Mesangial cell (primary cell): ENCODE measurements around the gene ADPRS. TPM values are rescaled to one million over a fixed set of nuclear protein-coding genes. Genes with fewer than 3 reads are reported as not detected.

Experiments
- total RNA-seq: library from RNA; depleted of rRNA; stranded (reverse); fragments of >200 nt; gene quantifications from 2 replicates; pipeline ENCODE4 v1.2.3, GENCODE V29; 2015

ADPRS gene
- total RNA-seq = 47.8 and 53.0 TPM in 2 replicates

DNA sequence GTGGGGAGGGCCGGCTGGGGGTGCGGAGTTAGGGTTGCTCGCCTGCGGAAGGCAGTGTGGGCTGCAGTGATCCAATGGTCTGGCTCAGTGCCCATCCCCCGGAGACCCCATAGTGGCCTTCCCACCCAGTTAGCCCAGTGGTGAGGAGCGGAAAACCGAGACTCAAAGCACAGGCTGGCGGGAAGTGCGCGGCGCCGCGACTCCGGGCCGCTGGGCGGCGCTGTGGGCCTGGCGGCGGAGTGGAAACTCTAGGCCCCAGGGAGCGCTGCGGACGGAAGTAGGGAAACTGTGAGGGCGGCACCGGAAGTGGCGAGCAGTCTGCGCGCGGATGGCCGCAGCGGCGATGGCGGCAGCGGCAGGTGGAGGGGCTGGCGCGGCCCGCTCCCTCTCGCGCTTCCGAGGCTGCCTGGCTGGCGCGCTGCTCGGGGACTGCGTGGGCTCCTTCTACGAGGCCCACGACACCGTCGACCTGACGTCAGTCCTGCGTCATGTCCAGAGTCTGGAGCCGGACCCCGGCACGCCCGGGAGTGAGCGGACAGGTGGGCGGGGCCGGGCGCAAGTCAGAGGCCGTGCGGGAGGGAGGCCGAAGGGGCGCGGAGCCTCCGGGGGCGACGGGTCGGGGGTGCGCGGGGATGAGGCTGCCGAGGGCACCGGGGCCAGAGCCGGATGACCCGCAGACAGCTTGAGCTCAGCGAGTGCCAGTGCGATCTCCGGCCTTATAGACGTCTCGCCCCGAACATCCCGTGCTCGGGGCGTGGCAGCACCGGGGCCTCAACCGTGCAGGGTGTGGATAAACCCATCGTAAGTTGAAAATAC is at the start of gene ADPRS:
TSS of gene ADPRS (plus strand) at position 316 of the 816 bp plus-strand sequence. CDS start at position 329, 13 bp downstream.

GRCh38 chr1:36083635-36084496 is 4.8 kb upstream of the ADPRS start, which contains the start of gene TEKT2:
TEKT2 (plus strand) TSS chr1:36084094; CDS start chr1:36084922, 828 bp downstream.

GRCh38 chr1:36125129-36125991 is 36.7 kb downstream of the ADPRS start, which contains the start of gene COL8A2:
COL8A2 (minus strand) TSS chr1:36125222; CDS start chr1:36100242, 24,980 bp downstream.

Other genes with a start within 250 kb of the ADPRS start
- gene AGO1, start 205.7 kb upstream of the ADPRS start, total RNA-seq = 17.1 and 17.2 TPM in 2 replicates
- 4.2 and 6.0 TPM in 2 replicates for gene AGO3, start 157.8 kb upstream of the ADPRS start, total RNA-seq
- 0.33 and 0.51 TPM in 2 replicates for gene TEKT2, start 4.8 kb upstream of the ADPRS start, total RNA-seq
- gene COL8A2, start 36.3 kb downstream of the ADPRS start, total RNA-seq = 1.5 and 5.7 TPM in 2 replicates
- 60.6 and 64.2 TPM in 2 replicates for gene TRAPPC3, start 60.6 kb downstream of the ADPRS start, total RNA-seq
- gene MAP7D1, start 67.3 kb downstream of the ADPRS start, total RNA-seq = 153 and 226 TPM in 2 replicates
- 79.4 and 108 TPM in 2 replicates for gene THRAP3, start 135.6 kb downstream of the ADPRS start, total RNA-seq
- gene SH3D21, start 217.5 kb downstream of the ADPRS start, total RNA-seq = 3.5 and 3.7 TPM in 2 replicates
- gene EVA1B, start 234.8 kb downstream of the ADPRS start, total RNA-seq = 234 and 597 TPM in 2 replicates